SW480 (cell line): ENCODE measurements around the gene ENTPD6.

Source experiments
- DNase-seq: peaks from one replicate; pipeline ENCODE4 v3.0.0-alpha.2; 2016; ENCODE audit warnings: low spot score

Gene ENTPD6

DNA sequence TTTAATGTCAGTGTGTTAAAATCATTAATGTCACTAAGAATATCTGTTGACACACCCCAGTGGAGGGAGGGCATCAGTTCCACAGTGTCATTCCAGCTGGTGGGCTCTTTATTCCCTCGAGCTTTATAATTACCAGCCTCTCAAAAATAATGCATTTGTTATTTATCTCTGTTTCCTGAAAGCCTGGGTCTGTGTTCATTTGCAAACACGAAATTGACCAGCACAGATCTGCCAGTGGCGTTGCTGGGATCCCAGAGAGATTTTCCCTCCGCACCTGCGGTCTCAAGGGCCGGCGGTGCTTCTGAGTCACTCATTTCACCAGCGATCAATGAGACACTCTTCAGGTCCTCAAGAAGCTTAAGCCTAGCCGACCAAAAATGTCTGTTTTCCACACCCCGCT is 46.7 kb downstream of the ENTPD6 start:
- DNase-seq: no peak

DNA sequence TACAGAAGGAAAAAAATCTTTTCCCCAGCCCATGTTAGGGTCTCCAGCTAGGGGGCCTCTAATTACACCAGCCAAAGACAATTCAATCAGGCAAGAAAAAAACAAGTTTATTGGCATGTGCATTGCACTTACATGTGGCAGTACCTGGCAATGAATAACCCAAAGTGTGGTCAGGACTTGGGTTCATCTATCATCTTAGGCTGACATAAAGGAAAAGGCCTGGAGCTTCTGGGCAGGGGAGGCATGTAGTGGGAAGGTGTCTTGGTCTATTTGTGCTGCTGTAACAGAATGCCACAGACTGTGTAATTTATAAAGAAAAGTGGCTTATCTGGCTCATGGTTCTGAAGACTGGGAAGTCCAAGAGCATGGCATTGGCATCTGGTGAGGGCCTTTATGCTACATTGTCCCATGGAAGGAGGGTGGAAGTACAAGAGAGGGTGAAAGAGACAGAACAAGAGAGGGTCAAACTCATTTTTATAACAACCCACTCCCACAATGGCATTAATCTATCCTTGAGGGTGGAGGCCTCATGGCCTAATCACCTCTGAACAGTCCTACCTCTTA is 48.0 kb downstream of the ENTPD6 start:
- no peak for DNase-seq

DNA sequence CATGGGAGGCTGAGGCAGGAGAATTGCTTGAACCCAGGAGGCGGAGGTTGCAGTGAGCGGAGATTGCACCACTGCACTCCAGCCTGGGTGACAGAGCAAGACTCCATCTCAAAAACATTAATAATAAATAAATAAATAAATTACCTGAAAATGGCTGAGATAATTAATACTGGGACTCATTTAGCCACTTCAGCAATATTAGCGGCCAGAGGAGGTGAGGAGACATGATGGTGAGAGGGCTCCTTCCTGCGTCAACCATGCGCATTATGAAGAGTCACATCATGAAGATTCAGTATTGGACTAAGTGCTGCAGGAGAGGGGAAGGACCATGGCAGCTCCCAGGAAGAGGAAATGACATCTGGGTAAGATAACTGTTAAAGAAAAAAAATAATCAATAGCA is 49.5 kb downstream of the ENTPD6 start:
- DNase-seq: no peak

GRCh38 chr20:25245461-25245860 is 49.9 kb downstream of the ENTPD6 start:
- DNase-seq: no peak

DNA sequence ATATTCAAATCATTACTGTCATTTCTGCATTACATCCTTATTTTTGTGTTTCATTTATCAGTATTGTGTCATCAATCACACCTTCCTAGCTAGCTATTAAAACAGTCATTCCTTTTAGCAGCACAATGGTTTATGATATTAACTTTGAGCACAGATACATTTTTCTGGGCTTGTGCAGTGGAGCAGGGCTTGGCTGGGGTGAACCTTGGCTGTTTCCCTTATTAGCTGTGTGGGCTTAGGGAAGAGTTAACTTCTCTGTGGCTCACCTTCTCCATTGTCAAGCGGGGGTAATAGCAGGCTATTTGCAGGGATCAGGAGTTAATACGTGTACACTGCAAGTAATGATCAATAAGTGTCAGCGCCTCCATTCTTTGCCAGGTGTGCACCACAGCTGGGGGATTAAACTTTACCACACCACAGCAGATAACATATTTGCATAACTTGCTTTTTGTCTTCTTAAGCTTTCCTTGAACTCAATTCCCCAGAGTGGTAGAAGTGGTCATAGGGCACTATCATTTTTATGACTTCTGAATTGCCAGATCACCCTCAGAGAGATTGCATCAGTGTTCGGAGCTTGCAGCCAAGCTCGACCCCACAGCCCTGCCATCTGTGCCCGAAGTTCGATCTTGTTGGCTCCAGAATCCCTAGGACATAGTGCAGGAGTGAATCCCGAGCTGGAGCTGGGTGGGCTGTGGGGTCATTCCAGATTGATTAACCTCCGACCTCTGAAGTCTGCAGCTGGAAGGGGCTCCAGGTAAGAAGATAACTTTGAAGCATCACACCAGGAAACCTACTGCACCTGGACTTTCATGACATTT is 50.9 kb downstream of the ENTPD6 start:
- no peak for DNase-seq

GRCh38 chr20:25247000-25247517 is 51.5 kb downstream of the ENTPD6 start:
- DNase-seq: peak; percentile 89

- DNase-seq: peak; percentile 66
Measured at GRCh38 chr20:25247518-25247955, 52.0 kb downstream of the ENTPD6 start.

- DNase-seq: peak; percentile 90
Measured at GRCh38 chr20:25247956-25248785, 52.7 kb downstream of the ENTPD6 start, which contains the start of gene PYGB. TSS of gene PYGB (plus strand) at chr20:25248085. CDS start at chr20:25248179, 94 bp downstream.

DNA sequence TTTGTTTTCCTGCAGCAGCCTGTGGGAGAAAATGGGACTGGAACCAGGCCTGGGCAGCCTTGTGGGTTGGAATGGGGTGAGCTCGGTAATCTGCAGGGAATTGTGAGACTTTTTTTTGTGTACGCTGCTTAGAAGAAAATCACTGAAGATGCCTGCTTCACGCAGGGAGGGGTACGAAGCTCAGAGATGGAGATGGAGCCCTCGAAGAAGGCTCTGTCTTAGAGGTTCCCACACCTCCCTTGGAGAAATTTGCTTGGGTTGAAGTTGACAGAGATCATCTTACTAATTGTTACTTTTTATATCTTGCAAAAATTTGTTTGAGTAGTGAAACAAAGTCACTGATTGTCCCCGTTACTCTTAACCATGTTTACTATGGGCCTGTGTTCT is 53.3 kb downstream of the ENTPD6 start:
- no peak for DNase-seq

GRCh38 chr20:25249198-25249931 is 53.9 kb downstream of the ENTPD6 start:
- no peak for DNase-seq

- DNase-seq: no peak
Measured at GRCh38 chr20:25250508-25250907, 55.0 kb downstream of the ENTPD6 start.

DNA sequence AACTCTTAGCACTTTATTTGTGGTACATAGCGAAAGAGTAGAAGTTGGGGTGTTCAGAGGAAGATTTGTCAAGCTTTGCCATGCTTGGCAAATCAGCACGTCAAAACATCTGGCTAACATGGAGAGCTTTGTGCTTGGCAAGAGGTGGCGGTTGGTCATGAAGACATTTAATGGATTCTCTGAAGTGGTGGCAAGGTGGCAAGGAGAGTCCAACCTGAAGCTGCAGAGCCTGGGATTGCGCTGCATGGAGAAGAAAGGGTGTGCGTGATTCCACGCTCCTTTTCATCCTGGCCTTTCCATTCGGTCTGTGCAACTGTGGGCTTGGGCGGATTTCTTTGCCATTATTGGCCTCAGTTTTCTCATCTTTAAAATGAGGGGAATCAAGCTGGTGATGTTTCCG is 55.5 kb downstream of the ENTPD6 start:
- no peak for DNase-seq

GRCh38 chr20:25251558-25251957 is 56.0 kb downstream of the ENTPD6 start:
- DNase-seq: no peak

DNA sequence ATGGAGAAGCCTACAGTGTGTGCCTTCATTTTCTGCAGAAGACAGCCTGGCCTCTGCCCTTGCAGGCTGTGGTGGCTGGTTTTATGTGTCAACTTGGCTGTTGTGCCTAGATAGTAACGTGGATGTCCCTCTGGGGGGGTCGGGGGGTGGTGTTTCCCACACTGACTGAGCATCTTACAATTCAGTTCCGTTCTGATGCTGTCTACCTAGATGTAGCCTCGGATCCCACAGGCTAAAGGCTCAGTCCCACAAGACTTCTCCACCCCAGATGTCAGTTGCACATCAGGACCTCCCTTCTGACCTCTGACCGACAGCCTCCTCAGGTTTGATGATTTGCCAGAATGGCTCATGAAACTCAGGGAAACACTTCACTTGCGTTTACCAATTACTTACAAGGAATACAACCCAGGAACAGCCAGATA is 56.7 kb downstream of the ENTPD6 start:
- DNase-seq: no peak

DNA sequence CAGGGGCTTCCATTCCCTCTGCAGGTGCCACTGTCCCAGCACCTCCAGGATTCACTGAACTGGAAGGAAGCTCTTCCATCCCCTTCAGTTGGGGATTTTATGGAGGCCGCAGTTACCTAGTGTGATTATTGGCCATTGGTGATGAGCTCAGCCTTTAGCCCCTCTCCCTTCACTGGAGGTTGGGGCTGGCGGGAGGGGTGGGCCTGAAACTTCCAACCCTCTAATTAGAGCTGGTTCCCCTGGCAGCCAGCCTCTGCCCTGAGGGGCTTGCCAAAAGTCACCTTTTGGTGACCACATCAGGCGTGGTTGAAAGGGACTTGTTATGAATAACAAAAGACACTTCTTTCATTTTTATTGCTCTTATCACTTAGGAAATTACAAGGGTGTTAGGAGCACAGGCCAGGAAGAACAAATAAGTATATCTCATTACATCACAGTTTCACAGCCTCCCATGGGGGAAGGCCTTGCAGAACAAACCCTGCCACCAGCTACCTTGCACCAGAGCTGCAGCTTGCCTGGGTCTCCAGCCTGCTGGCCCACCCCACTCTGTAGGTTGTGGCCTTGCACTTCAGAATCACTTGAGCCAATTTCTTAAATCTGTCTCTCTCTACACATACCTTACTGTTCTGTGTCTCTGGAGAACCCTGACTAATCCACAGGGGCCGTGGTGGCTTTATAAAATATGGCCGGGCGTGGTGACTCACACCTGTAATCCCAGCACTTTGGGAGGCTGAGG is 57.3 kb downstream of the ENTPD6 start:
- DNase-seq: no peak

DNA sequence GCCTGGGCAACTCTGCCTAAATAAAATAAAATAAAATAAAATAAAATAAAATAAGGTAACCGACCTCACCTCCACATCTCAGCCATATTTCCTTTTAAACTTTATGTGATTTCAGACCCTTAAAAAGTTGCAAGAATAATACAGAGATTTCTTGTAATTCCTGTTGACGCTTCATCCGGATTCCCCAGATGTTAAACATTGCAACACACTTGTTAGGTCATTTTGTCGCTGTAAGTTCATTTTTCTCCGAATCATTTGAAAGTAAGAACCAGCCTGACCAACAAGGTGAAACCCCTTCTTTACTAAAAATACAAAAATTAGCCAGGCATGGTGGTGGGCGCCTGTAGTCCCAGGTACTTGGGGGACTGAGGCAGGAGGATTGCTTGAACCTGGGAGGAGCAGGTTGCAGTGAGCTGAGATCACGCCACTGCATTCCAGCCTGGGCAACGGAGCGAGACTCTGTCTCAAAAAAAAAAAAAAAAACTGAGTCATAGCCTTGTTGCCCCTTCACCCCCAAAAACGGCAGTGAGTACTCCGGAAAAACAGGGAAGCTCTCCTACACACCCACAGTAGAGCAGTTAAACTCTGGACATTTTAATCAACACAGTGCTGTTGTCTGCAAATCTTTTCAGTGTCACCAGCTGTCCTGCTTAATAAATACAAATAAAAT is 58.2 kb downstream of the ENTPD6 start:
- no peak for DNase-seq

DNA sequence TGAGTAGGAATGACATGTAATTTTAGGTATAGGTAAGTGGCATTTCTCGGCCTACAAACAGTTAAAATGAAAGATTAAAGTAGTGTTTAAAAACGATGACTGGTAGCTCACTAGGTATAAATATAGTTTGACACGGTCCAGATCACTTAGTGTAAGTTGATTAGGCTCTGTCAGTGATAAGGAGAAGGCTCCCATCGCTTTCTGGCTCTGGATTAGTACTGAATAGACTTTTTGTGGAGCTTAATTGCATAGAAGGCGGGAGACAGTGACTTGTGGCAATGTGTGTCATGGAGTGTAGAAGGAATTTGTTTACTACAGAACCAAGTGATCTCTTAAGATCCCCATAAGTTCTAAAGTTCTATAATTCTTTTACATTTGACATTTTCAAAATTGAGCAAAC is 59.1 kb downstream of the ENTPD6 start:
- DNase-seq: no peak

- DNase-seq: no peak
Measured at GRCh38 chr20:25254986-25255680, 59.6 kb downstream of the ENTPD6 start.

DNA sequence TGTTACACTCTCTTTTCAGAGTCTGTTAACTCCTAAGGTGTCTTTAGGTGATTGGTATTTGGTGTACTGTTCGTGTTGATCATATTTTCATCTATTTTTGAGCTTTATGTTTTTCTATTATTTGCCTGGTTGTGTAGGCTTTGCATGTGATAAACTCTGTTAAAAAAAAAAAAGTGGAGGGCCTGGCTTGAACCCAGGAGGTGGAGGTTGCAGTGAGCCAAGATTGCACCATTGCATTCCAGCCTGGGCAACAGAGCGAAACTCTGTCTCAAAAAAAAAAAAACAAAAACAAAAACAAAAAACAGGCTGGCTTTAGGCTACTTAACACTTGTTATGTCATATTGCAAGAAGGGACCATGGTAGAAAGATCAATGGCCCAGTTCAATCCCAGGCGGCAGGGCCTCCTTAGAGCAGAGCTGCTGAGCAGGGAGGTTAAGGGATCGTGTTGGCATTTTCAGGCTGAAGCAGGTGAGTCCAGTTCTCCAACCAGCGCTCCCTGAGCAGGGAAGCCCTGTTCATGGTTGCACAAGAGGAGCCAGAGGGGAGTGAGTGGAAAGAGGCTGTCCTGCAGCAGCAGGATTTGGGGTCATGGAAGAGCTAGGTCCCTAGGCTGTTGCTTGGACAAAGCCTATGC is 60.8 kb downstream of the ENTPD6 start:
- DNase-seq: no peak
